Measurements from ENCODE around the gene PAK1.

PAK1 gene

GRCh38 chr11:77506857-77507256 is 33.0 kb upstream of the PAK1 start:
- peak; percentile 58 for ATAC-seq
- TF ChIP-seq POU6F1 (CRISPR knock-in tag; IDR thresholded peaks at IDR 0.05; ENCODE audit: borderline replicate concordance, low read depth) (no peak), PPARA (CRISPR knock-in tag; IDR thresholded peaks at IDR 0.05; ENCODE audit: borderline replicate concordance) (no peak), CSDC2 (CRISPR knock-in tag; IDR thresholded peaks at IDR 0.05) (no peak), ZNF70 (CRISPR knock-in tag; IDR thresholded peaks at IDR 0.05) (0 out of 2 replicates have a peak, but pooled peaks have one; percentile 17), TCF4 (CRISPR knock-in tag; IDR thresholded peaks at IDR 0.05; ENCODE audit: borderline replicate concordance) (peak; percentile 48; the same call in 1 of the 2 replicates), SNAI2 (CRISPR knock-in tag; IDR thresholded peaks at IDR 0.05) (no peak), ISL1 (CRISPR knock-in tag; IDR thresholded peaks at IDR 0.05) (peak; percentile 65), ZFP30 (CRISPR knock-in tag; IDR thresholded peaks at IDR 0.05) (peak; percentile 24; the same call in 1 of the 2 replicates), OSR1 (CRISPR knock-in tag; IDR thresholded peaks at IDR 0.05) (no peak)

- TF ChIP-seq OSR1 (CRISPR knock-in tag; IDR thresholded peaks at IDR 0.05) (no peak), ISL1 (CRISPR knock-in tag; IDR thresholded peaks at IDR 0.05) (no peak), ZFP3 (CRISPR knock-in tag; IDR thresholded peaks at IDR 0.05) (no peak), GLIS3 (CRISPR knock-in tag; IDR thresholded peaks at IDR 0.05) (no peak), BACH2 (CRISPR knock-in tag; IDR thresholded peaks at IDR 0.05; ENCODE audit: borderline replicate concordance) (no peak), ESRRG (CRISPR knock-in tag; IDR thresholded peaks at IDR 0.05) (no peak), ZNF70 (CRISPR knock-in tag; IDR thresholded peaks at IDR 0.05) (no peak), RARB (CRISPR knock-in tag; IDR thresholded peaks at IDR 0.05) (no peak), TSHZ2 (CRISPR knock-in tag; IDR thresholded peaks at IDR 0.05) (no peak), PATZ1 (CRISPR knock-in tag; IDR thresholded peaks at IDR 0.05; ENCODE audit: borderline replicate concordance) (no peak), PPARA (CRISPR knock-in tag; IDR thresholded peaks at IDR 0.05; ENCODE audit: borderline replicate concordance) (no peak), TOX (CRISPR knock-in tag; IDR thresholded peaks at IDR 0.05; ENCODE audit: borderline replicate concordance) (no peak), ZFP30 (CRISPR knock-in tag; IDR thresholded peaks at IDR 0.05) (no peak), CSDC2 (CRISPR knock-in tag; IDR thresholded peaks at IDR 0.05) (no peak), ZC3H10 (CRISPR knock-in tag; IDR thresholded peaks at IDR 0.05) (no peak), TCF4 (CRISPR knock-in tag; IDR thresholded peaks at IDR 0.05; ENCODE audit: borderline replicate concordance) (no peak), CREB5 (CRISPR knock-in tag; IDR thresholded peaks at IDR 0.05; ENCODE audit: low read depth) (no peak)
- no peak for ATAC-seq
Measured at GRCh38 chr11:77505956-77506355, 32.1 kb upstream of the PAK1 start.

GRCh38 chr11:77503006-77503405 is 29.1 kb upstream of the PAK1 start:
- peak; percentile 65 for ATAC-seq
- TF ChIP-seq ISL1 (CRISPR knock-in tag; IDR thresholded peaks at IDR 0.05) (no peak), ZFP3 (CRISPR knock-in tag; IDR thresholded peaks at IDR 0.05) (no peak), SNAI2 (CRISPR knock-in tag; IDR thresholded peaks at IDR 0.05) (no peak), ARNTL (CRISPR knock-in tag; IDR thresholded peaks at IDR 0.05; ENCODE audit: borderline replicate concordance, low read depth) (no peak), ZC3H10 (CRISPR knock-in tag; IDR thresholded peaks at IDR 0.05) (no peak)

GRCh38 chr11:77502346-77502905 is 28.5 kb upstream of the PAK1 start:
- TF ChIP-seq ZFP30 (CRISPR knock-in tag; IDR thresholded peaks at IDR 0.05) (no peak), RARB (CRISPR knock-in tag; IDR thresholded peaks at IDR 0.05) (no peak), GLIS3 (CRISPR knock-in tag; IDR thresholded peaks at IDR 0.05) (no peak)
- ATAC-seq: peak; percentile 18; the same call in 2 of the 3 replicates

All from SK-N-SH treated with all-trans-retinoic acid at 6 μM for 48 hours (cell line).